WTC11 (cell line): ENCODE measurements around the gene NCK1. TPM values are rescaled to one million over a fixed set of nuclear protein-coding genes. Genes with fewer than 3 reads are reported as not detected.
A peak's percentile ranks its signal among the peaks of the same experiment; 100 is the strongest.
"Not testable (repeated sequence)": the region's sequence is repeated elsewhere in the genome, so short reads cannot be mapped to it uniquely, and the experiment has no call there.

Source experiments
- ATAC-seq: fragments of 200-7000 bp; cut with Tn5 transposase; 2 replicates; pipeline ENCODE4 v1.10.0; 2021; ENCODE audit warnings: mild to moderate bottlenecking, moderate library complexity
- CTCF ChIA-PET: fragments of 300-600 bp; sonication (Branson Sonifier 250); formaldehyde crosslinking; loops from one replicate; lab custom pipeline; 2021; ENCODE audit warnings: antibody characterized with exemption; lab: Charles Lee
- POLR2A ChIA-PET: fragments of 350-600 bp; sonication (Branson Sonifier 250); formaldehyde crosslinking; loops from one replicate; lab custom pipeline; 2021; ENCODE audit warnings: antibody characterized with exemption; lab: Charles Lee
- DNase-seq: peaks from one replicate; pipeline ENCODE4 v3.0.0; 2021; ENCODE audit warnings: low spot score
- H3K27ac Mint-ChIP-seq: 2 replicates; pipeline ENCODE4 v1.8.0; 2021; ENCODE audit warnings: mixed read lengths
- H3K27me3 Mint-ChIP-seq: 2 replicates; pipeline ENCODE4 v1.8.0; 2021; ENCODE audit warnings: low read depth, mild to moderate bottlenecking, moderate library complexity, mixed read lengths
- H3K36me3 Mint-ChIP-seq: 2 replicates; pipeline ENCODE4 v1.8.0; 2021; ENCODE audit warnings: mixed read lengths
- H3K4me1 Mint-ChIP-seq: 2 replicates; pipeline ENCODE4 v1.8.0; 2022; ENCODE audit warnings: mixed read lengths
- H3K4me3 Mint-ChIP-seq: 2 replicates; pipeline ENCODE4 v1.8.0; 2021; ENCODE audit warnings: mild to moderate bottlenecking, moderate library complexity, mixed read lengths
- H3K9me3 Mint-ChIP-seq: 2 replicates; pipeline ENCODE4 v1.8.0; 2021; ENCODE audit warnings: mixed read lengths
- GRHL2 ChIP-seq: fragments of 250-450 bp; sonication (Bioruptor Pico); IDR thresholded peaks from 2 replicates; pipeline ENCODE4 v1.8.0; 2022; ENCODE audit warnings: mild to moderate bottlenecking, moderate library complexity; ENCODE audit not compliant: insufficient replicate concordance, severe bottlenecking
- IRF2 ChIP-seq: sonication (generic); formaldehyde crosslinking; IDR thresholded peaks from 2 replicates; pipeline ENCODE4 v1.8.0; 2022; ENCODE audit warnings: low read depth, missing genetic modification reagents, borderline replicate concordance
- JUN ChIP-seq: sonication (generic); formaldehyde crosslinking; IDR thresholded peaks from 2 replicates; pipeline ENCODE4 v1.8.0; 2023; ENCODE audit warnings: mild to moderate bottlenecking, missing genetic modification reagents
- NFYB ChIP-seq: sonication (generic); formaldehyde crosslinking; conservative IDR thresholded peaks from 2 replicates; pipeline ENCODE4 v1.8.0; 2022; ENCODE audit warnings: low read depth, missing genetic modification reagents
- RELA ChIP-seq: sonication (generic); formaldehyde crosslinking; IDR thresholded peaks from 2 replicates; pipeline ENCODE4 v1.8.1; 2022; ENCODE audit warnings: missing genetic modification reagents, mild to moderate bottlenecking, borderline replicate concordance
- SP1 ChIP-seq: sonication (generic); formaldehyde crosslinking; conservative IDR thresholded peaks from 2 replicates; pipeline ENCODE4 v1.8.1; 2022; ENCODE audit warnings: missing genetic modification reagents
- ZNF317 ChIP-seq: sonication (generic); formaldehyde crosslinking; IDR thresholded peaks from 2 replicates; pipeline ENCODE4 v1.8.1; 2023; ENCODE audit warnings: low read depth, mild to moderate bottlenecking, moderate library complexity, missing genetic modification reagents, borderline replicate concordance
- total RNA-seq: library from RNA; stranded (reverse); gene quantifications from 3 replicates; pipeline ENCODE4 v1.2.3, GENCODE V29; 2021
- TF ChIP-seq, protein P1 (sequence below): sonication (generic); formaldehyde crosslinking; IDR thresholded peaks from 2 replicates; pipeline ENCODE4 v1.8.1; 2022; ENCODE audit warnings: mild to moderate bottlenecking, missing genetic modification reagents, moderate library complexity, borderline replicate concordance
- TF ChIP-seq, protein P2 (sequence below): sonication (generic); formaldehyde crosslinking; IDR thresholded peaks from 2 replicates; pipeline ENCODE4 v1.8.1; 2023; ENCODE audit warnings: mild to moderate bottlenecking, moderate library complexity, missing genetic modification reagents
- TF ChIP-seq, protein P3 (sequence below): sonication (generic); formaldehyde crosslinking; conservative IDR thresholded peaks from 2 replicates; pipeline ENCODE4 v1.8.1; 2022; ENCODE audit warnings: mild to moderate bottlenecking, missing genetic modification reagents
- TF ChIP-seq, protein P4 (sequence below): sonication (generic); formaldehyde crosslinking; IDR thresholded peaks from 2 replicates; pipeline ENCODE4 v1.8.0; 2023; ENCODE audit warnings: missing genetic modification reagents, mild to moderate bottlenecking, borderline replicate concordance
- TF ChIP-seq, protein P5 (sequence below): sonication (generic); formaldehyde crosslinking; IDR thresholded peaks from 2 replicates; pipeline ENCODE4 v1.8.0; 2023; ENCODE audit warnings: mild to moderate bottlenecking, missing genetic modification reagents
- TF ChIP-seq, protein P6 (sequence below): sonication (generic); formaldehyde crosslinking; IDR thresholded peaks from 2 replicates; pipeline ENCODE4 v1.8.1; 2023; ENCODE audit warnings: mild to moderate bottlenecking, missing genetic modification reagents, moderate library complexity
- TF ChIP-seq, protein P7 (sequence below): sonication (generic); formaldehyde crosslinking; IDR thresholded peaks from 2 replicates; pipeline ENCODE4 v1.8.1; 2023; ENCODE audit warnings: mild to moderate bottlenecking, missing genetic modification reagents, borderline replicate concordance
- TF ChIP-seq, protein P8 (sequence below): fragments of 250-450 bp; sonication (Bioruptor Pico); IDR thresholded peaks from 2 replicates; pipeline ENCODE4 v1.9.0; 2021; ENCODE audit warnings: mild to moderate bottlenecking

The NCK1 gene
- total RNA-seq, 1 experiment from 2014 or later: 28.9 TPM

DNA sequence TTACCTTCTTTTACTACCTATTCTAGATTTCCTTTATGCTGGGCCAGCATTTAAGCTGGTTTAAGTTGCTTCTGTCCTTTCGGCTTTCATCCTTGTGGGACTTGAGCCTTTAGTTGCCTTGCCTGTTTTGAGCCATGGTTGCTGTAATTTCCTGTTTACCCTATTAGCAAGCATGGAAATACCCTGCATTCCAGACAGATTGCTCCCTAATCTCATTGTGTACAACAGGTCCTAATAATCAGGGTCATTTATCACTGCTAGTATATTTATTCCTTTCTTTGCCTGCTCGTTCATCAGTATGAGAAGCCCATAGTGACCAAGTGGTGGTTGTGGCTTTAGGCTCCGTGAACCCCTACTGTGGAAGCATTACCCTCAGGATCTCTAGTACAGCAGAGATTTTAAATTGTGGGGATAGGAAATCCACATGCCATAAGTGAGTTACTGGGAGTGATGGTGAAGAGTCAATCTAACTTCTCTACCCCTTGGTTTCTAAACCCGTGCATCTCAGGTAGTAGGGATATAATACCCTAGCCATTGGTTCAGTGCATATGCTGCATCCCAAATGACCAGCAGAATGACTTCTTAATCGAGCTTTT lies 31.9 kb downstream of the NCK1 start:
- H3K27me3 Mint-ChIP-seq: no peaks in the 10 kb centered on the region
- DNase-seq (no peak), ATAC-seq (peak; percentile 53)
- H3K4me1 Mint-ChIP-seq: peaks cover 38% of the 10 kb centered on the region
- CTCF ChIA-PET: no interaction called here
- H3K27ac Mint-ChIP-seq: peak overlapping the region; percentile 8; the same call in 1 of the 2 replicates
- no peak for TF ChIP-seq GRHL2 (CRISPR knock-in tag)
- TF ChIP-seq SP1 (CRISPR knock-in tag): no peak
- TF ChIP-seq, protein P1, sequence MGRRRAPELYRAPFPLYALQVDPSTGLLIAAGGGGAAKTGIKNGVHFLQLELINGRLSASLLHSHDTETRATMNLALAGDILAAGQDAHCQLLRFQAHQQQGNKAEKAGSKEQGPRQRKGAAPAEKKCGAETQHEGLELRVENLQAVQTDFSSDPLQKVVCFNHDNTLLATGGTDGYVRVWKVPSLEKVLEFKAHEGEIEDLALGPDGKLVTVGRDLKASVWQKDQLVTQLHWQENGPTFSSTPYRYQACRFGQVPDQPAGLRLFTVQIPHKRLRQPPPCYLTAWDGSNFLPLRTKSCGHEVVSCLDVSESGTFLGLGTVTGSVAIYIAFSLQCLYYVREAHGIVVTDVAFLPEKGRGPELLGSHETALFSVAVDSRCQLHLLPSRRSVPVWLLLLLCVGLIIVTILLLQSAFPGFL: no peak
- TF ChIP-seq, protein P2, sequence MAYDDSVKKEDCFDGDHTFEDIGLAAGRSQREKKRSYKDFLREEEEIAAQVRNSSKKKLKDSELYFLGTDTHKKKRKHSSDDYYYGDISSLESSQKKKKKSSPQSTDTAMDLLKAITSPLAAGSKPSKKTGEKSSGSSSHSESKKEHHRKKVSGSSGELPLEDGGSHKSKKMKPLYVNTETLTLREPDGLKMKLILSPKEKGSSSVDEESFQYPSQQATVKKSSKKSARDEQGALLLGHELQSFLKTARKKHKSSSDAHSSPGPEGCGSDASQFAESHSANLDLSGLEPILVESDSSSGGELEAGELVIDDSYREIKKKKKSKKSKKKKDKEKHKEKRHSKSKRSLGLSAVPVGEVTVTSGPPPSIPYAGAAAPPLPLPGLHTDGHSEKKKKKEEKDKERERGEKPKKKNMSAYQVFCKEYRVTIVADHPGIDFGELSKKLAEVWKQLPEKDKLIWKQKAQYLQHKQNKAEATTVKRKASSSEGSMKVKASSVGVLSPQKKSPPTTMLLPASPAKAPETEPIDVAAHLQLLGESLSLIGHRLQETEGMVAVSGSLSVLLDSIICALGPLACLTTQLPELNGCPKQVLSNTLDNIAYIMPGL (CRISPR knock-in tag): no peak
- TF ChIP-seq ZNF317 (CRISPR knock-in tag): no peak
- TF ChIP-seq, protein P3, sequence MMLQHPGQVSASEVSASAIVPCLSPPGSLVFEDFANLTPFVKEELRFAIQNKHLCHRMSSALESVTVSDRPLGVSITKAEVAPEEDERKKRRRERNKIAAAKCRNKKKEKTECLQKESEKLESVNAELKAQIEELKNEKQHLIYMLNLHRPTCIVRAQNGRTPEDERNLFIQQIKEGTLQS (CRISPR knock-in tag): no peak
- no peak for TF ChIP-seq JUN (CRISPR knock-in tag)
- no peak for TF ChIP-seq NFYB (CRISPR knock-in tag)
- TF ChIP-seq, protein P4, sequence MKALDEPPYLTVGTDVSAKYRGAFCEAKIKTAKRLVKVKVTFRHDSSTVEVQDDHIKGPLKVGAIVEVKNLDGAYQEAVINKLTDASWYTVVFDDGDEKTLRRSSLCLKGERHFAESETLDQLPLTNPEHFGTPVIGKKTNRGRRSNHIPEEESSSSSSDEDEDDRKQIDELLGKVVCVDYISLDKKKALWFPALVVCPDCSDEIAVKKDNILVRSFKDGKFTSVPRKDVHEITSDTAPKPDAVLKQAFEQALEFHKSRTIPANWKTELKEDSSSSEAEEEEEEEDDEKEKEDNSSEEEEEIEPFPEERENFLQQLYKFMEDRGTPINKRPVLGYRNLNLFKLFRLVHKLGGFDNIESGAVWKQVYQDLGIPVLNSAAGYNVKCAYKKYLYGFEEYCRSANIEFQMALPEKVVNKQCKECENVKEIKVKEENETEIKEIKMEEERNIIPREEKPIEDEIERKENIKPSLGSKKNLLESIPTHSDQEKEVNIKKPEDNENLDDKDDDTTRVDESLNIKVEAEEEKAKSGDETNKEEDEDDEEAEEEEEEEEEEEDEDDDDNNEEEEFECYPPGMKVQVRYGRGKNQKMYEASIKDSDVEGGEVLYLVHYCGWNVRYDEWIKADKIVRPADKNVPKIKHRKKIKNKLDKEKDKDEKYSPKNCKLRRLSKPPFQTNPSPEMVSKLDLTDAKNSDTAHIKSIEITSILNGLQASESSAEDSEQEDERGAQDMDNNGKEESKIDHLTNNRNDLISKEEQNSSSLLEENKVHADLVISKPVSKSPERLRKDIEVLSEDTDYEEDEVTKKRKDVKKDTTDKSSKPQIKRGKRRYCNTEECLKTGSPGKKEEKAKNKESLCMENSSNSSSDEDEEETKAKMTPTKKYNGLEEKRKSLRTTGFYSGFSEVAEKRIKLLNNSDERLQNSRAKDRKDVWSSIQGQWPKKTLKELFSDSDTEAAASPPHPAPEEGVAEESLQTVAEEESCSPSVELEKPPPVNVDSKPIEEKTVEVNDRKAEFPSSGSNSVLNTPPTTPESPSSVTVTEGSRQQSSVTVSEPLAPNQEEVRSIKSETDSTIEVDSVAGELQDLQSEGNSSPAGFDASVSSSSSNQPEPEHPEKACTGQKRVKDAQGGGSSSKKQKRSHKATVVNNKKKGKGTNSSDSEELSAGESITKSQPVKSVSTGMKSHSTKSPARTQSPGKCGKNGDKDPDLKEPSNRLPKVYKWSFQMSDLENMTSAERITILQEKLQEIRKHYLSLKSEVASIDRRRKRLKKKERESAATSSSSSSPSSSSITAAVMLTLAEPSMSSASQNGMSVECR (CRISPR knock-in tag): no peak
- TF ChIP-seq RELA (CRISPR knock-in tag): no peak
- TF ChIP-seq, protein P5, sequence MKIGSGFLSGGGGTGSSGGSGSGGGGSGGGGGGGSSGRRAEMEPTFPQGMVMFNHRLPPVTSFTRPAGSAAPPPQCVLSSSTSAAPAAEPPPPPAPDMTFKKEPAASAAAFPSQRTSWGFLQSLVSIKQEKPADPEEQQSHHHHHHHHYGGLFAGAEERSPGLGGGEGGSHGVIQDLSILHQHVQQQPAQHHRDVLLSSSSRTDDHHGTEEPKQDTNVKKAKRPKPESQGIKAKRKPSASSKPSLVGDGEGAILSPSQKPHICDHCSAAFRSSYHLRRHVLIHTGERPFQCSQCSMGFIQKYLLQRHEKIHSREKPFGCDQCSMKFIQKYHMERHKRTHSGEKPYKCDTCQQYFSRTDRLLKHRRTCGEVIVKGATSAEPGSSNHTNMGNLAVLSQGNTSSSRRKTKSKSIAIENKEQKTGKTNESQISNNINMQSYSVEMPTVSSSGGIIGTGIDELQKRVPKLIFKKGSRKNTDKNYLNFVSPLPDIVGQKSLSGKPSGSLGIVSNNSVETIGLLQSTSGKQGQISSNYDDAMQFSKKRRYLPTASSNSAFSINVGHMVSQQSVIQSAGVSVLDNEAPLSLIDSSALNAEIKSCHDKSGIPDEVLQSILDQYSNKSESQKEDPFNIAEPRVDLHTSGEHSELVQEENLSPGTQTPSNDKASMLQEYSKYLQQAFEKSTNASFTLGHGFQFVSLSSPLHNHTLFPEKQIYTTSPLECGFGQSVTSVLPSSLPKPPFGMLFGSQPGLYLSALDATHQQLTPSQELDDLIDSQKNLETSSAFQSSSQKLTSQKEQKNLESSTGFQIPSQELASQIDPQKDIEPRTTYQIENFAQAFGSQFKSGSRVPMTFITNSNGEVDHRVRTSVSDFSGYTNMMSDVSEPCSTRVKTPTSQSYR (CRISPR knock-in tag): no peak
- TF ChIP-seq, protein P6, sequence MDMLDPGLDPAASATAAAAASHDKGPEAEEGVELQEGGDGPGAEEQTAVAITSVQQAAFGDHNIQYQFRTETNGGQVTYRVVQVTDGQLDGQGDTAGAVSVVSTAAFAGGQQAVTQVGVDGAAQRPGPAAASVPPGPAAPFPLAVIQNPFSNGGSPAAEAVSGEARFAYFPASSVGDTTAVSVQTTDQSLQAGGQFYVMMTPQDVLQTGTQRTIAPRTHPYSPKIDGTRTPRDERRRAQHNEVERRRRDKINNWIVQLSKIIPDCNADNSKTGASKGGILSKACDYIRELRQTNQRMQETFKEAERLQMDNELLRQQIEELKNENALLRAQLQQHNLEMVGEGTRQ (CRISPR knock-in tag): no peak
- TF ChIP-seq IRF2: no peak
- TF ChIP-seq, protein P7, sequence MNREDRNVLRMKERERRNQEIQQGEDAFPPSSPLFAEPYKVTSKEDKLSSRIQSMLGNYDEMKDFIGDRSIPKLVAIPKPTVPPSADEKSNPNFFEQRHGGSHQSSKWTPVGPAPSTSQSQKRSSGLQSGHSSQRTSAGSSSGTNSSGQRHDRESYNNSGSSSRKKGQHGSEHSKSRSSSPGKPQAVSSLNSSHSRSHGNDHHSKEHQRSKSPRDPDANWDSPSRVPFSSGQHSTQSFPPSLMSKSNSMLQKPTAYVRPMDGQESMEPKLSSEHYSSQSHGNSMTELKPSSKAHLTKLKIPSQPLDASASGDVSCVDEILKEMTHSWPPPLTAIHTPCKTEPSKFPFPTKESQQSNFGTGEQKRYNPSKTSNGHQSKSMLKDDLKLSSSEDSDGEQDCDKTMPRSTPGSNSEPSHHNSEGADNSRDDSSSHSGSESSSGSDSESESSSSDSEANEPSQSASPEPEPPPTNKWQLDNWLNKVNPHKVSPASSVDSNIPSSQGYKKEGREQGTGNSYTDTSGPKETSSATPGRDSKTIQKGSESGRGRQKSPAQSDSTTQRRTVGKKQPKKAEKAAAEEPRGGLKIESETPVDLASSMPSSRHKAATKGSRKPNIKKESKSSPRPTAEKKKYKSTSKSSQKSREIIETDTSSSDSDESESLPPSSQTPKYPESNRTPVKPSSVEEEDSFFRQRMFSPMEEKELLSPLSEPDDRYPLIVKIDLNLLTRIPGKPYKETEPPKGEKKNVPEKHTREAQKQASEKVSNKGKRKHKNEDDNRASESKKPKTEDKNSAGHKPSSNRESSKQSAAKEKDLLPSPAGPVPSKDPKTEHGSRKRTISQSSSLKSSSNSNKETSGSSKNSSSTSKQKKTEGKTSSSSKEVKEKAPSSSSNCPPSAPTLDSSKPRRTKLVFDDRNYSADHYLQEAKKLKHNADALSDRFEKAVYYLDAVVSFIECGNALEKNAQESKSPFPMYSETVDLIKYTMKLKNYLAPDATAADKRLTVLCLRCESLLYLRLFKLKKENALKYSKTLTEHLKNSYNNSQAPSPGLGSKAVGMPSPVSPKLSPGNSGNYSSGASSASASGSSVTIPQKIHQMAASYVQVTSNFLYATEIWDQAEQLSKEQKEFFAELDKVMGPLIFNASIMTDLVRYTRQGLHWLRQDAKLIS (CRISPR knock-in tag): no peak
- TF ChIP-seq, protein P8, sequence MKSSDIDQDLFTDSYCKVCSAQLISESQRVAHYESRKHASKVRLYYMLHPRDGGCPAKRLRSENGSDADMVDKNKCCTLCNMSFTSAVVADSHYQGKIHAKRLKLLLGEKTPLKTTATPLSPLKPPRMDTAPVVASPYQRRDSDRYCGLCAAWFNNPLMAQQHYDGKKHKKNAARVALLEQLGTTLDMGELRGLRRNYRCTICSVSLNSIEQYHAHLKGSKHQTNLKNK (CRISPR knock-in tag): no peak
- peaks cover 21% of the 10 kb centered on the region for H3K36me3 Mint-ChIP-seq
- H3K4me3 Mint-ChIP-seq: no peak overlapping the region
- peaks cover 17% of the 10 kb centered on the region for H3K9me3 Mint-ChIP-seq
- POLR2A ChIA-PET: no interaction called here

DNA sequence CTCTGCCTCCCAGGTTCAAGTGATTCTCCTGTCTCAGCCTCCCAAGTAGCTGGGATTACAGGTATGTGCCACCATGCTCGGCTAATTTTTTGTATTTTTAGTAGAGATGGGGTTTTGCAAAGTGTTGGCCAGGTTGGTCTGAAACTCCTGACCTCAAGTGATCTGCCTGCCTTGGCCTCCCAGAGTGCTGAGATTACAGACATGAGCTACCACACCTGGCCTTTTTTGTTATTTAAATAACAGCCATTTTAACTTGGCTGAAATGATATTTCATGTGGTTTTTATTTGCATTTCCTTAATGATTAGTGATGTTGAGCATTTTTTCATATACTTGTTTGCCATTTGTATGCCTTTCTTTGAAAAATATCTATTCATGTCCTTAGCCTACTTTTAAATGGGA lies 35.2 kb downstream of the NCK1 start:
- H3K9me3 Mint-ChIP-seq, POLR2A ChIA-PET, H3K4me3 Mint-ChIP-seq, H3K36me3 Mint-ChIP-seq, DNase-seq, ATAC-seq, CTCF ChIA-PET, H3K27me3 Mint-ChIP-seq, H3K27ac Mint-ChIP-seq: not testable (repeated sequence)
- peaks cover 69% of the 10 kb centered on the region for H3K4me1 Mint-ChIP-seq
